Gastrocnemius medialis (tissue), 4 donors: ENCODE data around the gene PDIA4. TPM values are rescaled to one million over a fixed set of nuclear protein-coding genes. Genes with fewer than 3 reads are reported as not detected.

Experiments
- ATAC-seq, 2 donors: fragments of 150-250 bp; one replicate each; pipeline ENCODE4 v1.9.1; 2016
- DNase-seq, 2 donors: peaks; one replicate each; pipeline ENCODE4 v3.0.0-alpha.2; 2019
- H3K27ac ChIP-seq, 4 donors: fragments of 200-600 bp; sonication (generic); 1 replicate in 1 of 4; 2 replicates in 3 of 4; pipeline ENCODE4 v1.5.1; 2016 to 2018; ENCODE audit warnings: mild to moderate bottlenecking in 2 of 4, moderate library complexity in 1 of 4
- H3K27me3 ChIP-seq, 3 donors: fragments of 200-600 bp; sonication (generic) in 2 of 3; 1 replicate in 1 of 3; 2 replicates in 2 of 3; pipeline versions ENCODE4 v1.5.1 to v1.6.0; 2016 to 2019; ENCODE audit warnings: mild to moderate bottlenecking in 1 of 3, moderate library complexity in 1 of 3
- H3K36me3 ChIP-seq, 2 donors: fragments of 200-600 bp; sonication (generic) in 1 of 2; one replicate each; pipeline ENCODE4 v1.5.1; 2017 to 2018
- H3K4me1 ChIP-seq, 2 donors: fragments of 200-600 bp; sonication (generic) in 1 of 2; one replicate each; pipeline ENCODE4 v1.5.1; 2016 to 2017; ENCODE audit warnings: mild to moderate bottlenecking in 2 of 2
- H3K4me3 ChIP-seq, 4 donors: fragments of 200-600 bp; sonication (generic) in 3 of 4; 1 replicate in 1 of 4; 2 replicates in 3 of 4; pipeline ENCODE4 v1.5.1; 2016 to 2019; ENCODE audit warnings: mild to moderate bottlenecking in 2 of 4
- H3K9me3 ChIP-seq, 3 donors: fragments of 200-600 bp; sonication (generic) in 2 of 3; 1 replicate in 1 of 3; 2 replicates in 2 of 3; pipeline ENCODE4 v1.5.1; 2016 to 2019
- CTCF ChIP-seq, 5 experiments: fragments of 450-650 bp in 3 of 5; fragments of 200-600 bp in 2 of 5; sonication (generic) in 2 of 5; IDR thresholded peaks in 4 of 5; conservative IDR thresholded peaks in 1 of 5; 1 replicate in 4 of 5; 2 replicates in 1 of 5; pipeline ENCODE4 v1.5.1; 2016 to 2019; ENCODE audit warnings: antibody characterized with exemption in 5 of 5, mild to moderate bottlenecking in 3 of 5, moderate library complexity in 3 of 5
- POLR2A ChIP-seq, 2 donors: fragments of 450-650 bp; IDR thresholded peaks; one replicate each; pipeline ENCODE4 v1.6.1; 2017; ENCODE audit warnings: antibody characterized with exemption in 2 of 2, mild to moderate bottlenecking in 2 of 2, moderate library complexity in 2 of 2
- in situ Hi-C, 4 donors: fragments of 200-750 bp; cut with MboI; loops; one replicate each; pipeline versions ENCODE4 v1.15.0 to v1.8.0; 2017; ENCODE audit warnings: low sequenced_read_pairs in 4 of 4
- intact Hi-C: fragments of 100-400 bp; cut with DNase I; formaldehyde crosslinking; loops from one replicate; pipeline ENCODE4 v1.15.1; 2023; ENCODE audit warnings: low total_unique reads
- total RNA-seq, 4 donors: library from RNA; depleted of rRNA; stranded (reverse); fragments of >200 nt; gene quantifications; one replicate each; pipeline versions ENCODE4 v1.1.0 to v1.2.3, GENCODE V29; 2016

Gene PDIA4
- total RNA-seq, 4 donors from 2014 or later, result 10.8 to 19.6 (median 14.2) TPM

- in situ Hi-C loops, result loop anchor here in 2 of 4 donors (25.0 kb wide), 2 partner anchors 110 to 260 kb away; no protein-coding TSS in a partner anchor
These were observed 55.9 kb downstream of the PDIA4 start for GRCh38 chr7:148972375-148972774.

GRCh38 chr7:148967602-148968001 lies 60.7 kb downstream of the PDIA4 start:
- in situ Hi-C loops (loop anchor here (5.0 to 25.0 kb wide), 6 partner anchors 105 to 463 kb away; no protein-coding TSS in a partner anchor), intact Hi-C loops (no loop called here)
- no peaks in the 10 kb centered on the region for H3K36me3 ChIP-seq
- H3K4me1 ChIP-seq, result peaks cover 6 to 11% of the 10 kb centered on the region in 2 donors
- no peak for ATAC-seq
- no peaks in the 10 kb centered on the region for H3K27me3 ChIP-seq
- no peak overlapping the region for H3K27ac ChIP-seq
- H3K4me3 ChIP-seq, result no peak overlapping the region
- H3K9me3 ChIP-seq, result no peaks in the 10 kb centered on the region
- TF ChIP-seq POLR2A (IDR thresholded peaks at IDR 0.05), result no peak
- no peak for TF ChIP-seq CTCF (IDR thresholded peaks at IDR 0.05 in 4 of 5, conservative IDR thresholded peaks at IDR 0.05 in 1 of 5)
- no peak for DNase-seq

More at GRCh38 chr7:148972375-148972774, 55.9 kb downstream of the PDIA4 start:
- Histone ChIP-seq H3K27ac (no peak overlapping the region), H3K4me1 (no peaks in the 10 kb centered on the region), H3K4me3 (no peak overlapping the region), H3K36me3 (no peaks in the 10 kb centered on the region), H3K9me3 (no peaks in the 10 kb centered on the region), H3K27me3 (peaks cover 0 to 2% (median 0%) of the 10 kb centered on the region in 3 donors)
- ATAC-seq (no peak), DNase-seq (no peak)
- intact Hi-C loops, result no loop called here
- no peak for TF ChIP-seq CTCF (IDR thresholded peaks at IDR 0.05 in 4 of 5, conservative IDR thresholded peaks at IDR 0.05 in 1 of 5)
- TF ChIP-seq POLR2A (IDR thresholded peaks at IDR 0.05), result no peak

- in situ Hi-C loops, result loop anchor here (5.0 to 25.0 kb wide), 6 partner anchors 105 to 462 kb away; no protein-coding TSS in a partner anchor
- no peaks in the 10 kb centered on the region for H3K9me3 ChIP-seq
These were observed 61.3 kb downstream of the PDIA4 start for GRCh38 chr7:148967032-148967372.

GRCh38 chr7:148964483-148965267 lies 63.6 kb downstream of the PDIA4 start:
- no peaks in the 10 kb centered on the region for H3K27me3 ChIP-seq
- H3K36me3 ChIP-seq, result no peaks in the 10 kb centered on the region
- DNase-seq (no peak), ATAC-seq (no peak)
- peaks cover 9 to 14% of the 10 kb centered on the region in 2 donors for H3K4me1 ChIP-seq
- intact Hi-C loops (loop anchor here (5.0 kb wide), 1 partner anchor 267 kb away; the partner anchor contains the start of gene CUL1), in situ Hi-C loops (loop anchor here (5.0 to 25.0 kb wide), 7 partner anchors 102 to 460 kb away; no protein-coding TSS in a partner anchor)
- no peak for TF ChIP-seq POLR2A (IDR thresholded peaks at IDR 0.05)
- peak overlapping the region; percentile 65 to 78 (median 67) for H3K27ac ChIP-seq
- no peaks in the 10 kb centered on the region for H3K9me3 ChIP-seq
- peak overlapping the region; percentile 51 to 72 (median 65) for H3K4me3 ChIP-seq

More at GRCh38 chr7:148967032-148967372, 61.3 kb downstream of the PDIA4 start:
- peak overlapping the region; percentile 49 to 60 (median 52) for H3K4me3 ChIP-seq
- H3K27ac ChIP-seq, result no peak overlapping the region
- no peaks in the 10 kb centered on the region for H3K36me3 ChIP-seq
- H3K4me1 ChIP-seq, result peaks cover 9 to 14% of the 10 kb centered on the region in 2 donors
- TF ChIP-seq POLR2A (IDR thresholded peaks at IDR 0.05), result no peak
- TF ChIP-seq CTCF (IDR thresholded peaks at IDR 0.05 in 4 of 5, conservative IDR thresholded peaks at IDR 0.05 in 1 of 5), result no peak
- H3K27me3 ChIP-seq, result no peaks in the 10 kb centered on the region
- DNase-seq (no peak), ATAC-seq (no peak)
- intact Hi-C loops, result no loop called here
